GM18861 (cell line): ENCODE data around the gene STEAP1B.
"Not testable (repeated sequence)": the region's sequence is repeated elsewhere in the genome, so short reads cannot be mapped to it uniquely, and the experiment has no call there.

ENCODE experiments used
- ATAC-seq: cut with Tn5 transposase; IDR thresholded peaks from one replicate; pipeline ENCODE4 v1.9.1; 2021; ENCODE audit not compliant: unreplicated experiment

The STEAP1B gene

DNA sequence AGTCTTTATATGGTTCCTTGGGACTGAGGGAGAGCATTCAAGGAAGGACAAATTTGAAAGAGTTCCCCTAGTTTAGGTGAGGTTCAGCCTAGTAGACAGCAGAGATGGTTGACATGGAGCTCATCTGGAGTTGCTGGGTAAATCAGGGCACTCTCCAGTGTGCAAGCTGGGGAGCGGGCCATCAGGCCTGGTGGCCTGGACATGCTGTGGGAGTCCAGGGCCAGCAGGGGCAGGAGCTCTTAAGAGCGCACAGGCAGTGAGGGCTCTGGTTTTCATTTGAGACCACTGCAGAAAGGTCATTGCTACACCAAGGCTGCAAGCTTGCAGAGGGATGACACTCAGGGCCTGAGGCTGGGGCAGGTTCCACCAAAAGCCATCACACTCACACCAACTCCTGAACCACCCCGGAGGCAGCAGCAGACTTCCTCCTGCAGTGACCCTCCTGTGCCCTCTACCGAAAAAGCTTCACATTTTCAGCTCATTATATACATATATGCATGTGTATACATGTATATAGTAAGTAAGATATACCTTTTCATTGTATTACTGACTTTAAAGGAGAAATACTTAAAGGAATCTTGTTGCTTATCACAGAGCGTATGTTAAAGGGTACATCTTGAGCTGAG is 39.5 kb downstream of the STEAP1B start:
- ATAC-seq: no peak

DNA sequence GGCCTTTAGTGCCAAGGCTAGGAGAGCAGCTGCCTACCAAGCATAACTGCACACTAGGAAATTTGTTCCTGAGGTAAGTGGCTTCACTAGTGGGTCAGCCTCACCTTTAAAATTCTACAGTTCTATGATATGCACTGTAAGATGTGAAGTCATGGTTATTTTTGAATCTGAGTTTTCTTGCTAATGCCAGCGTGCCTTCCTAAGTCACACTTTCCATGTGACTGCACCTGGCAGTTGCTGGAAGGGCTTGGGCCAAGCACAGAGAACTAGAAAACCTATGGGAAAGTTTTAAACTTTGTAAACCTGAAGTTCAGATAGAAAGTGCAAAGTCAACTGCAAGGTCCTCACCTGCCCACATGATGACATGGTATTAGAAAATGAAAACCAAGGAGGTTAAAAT is 42.5 kb downstream of the STEAP1B start:
- ATAC-seq: no peak

DNA sequence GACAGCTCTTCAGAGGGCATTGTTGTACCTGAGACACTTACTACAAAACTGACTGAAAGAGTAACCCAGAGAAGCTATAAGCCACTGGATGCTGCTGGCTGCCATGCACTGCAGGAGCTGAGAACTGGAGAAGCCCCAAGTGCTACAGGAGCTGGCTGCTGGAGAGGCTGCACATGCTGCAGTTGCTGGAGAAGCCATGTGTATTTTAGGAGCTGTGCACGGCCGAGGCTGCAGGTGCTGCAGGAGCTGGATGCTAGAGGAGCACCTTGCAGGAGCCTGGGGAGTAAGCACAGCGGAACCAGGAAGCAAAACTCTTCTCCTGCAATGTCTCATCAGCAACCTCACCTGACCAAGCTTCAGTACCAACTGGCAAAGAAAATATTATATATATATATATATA is 45.5 kb downstream of the STEAP1B start:
- ATAC-seq: no peak

DNA sequence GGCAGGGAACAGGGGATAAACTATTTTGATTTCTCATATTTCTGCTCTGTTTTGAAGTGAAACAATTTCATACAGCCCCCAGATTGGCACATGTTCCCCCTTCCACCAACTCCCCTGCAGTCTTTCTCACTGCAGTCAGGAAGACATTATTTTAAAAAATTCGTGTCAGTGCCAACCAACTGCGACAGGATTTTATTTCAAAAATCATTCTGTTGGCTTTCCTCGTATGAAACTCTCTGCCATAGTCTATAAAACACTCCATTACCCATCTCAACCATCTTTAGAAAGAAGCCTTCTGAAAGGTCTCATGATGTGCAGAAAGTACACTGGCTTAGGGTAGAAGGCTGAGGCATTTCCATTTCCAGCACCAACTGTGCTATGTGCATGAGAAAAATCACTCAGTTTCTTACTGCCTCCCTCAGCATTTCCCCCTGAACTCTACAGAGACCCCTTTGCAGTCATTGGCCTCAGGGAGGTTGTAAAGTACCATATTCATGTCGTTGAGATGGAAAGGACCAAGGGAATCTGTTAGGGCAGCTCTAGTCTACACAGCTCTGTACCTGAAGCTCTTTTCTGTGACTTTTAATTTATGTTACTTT is 46.9 kb downstream of the STEAP1B start:
- ATAC-seq: no peak

DNA sequence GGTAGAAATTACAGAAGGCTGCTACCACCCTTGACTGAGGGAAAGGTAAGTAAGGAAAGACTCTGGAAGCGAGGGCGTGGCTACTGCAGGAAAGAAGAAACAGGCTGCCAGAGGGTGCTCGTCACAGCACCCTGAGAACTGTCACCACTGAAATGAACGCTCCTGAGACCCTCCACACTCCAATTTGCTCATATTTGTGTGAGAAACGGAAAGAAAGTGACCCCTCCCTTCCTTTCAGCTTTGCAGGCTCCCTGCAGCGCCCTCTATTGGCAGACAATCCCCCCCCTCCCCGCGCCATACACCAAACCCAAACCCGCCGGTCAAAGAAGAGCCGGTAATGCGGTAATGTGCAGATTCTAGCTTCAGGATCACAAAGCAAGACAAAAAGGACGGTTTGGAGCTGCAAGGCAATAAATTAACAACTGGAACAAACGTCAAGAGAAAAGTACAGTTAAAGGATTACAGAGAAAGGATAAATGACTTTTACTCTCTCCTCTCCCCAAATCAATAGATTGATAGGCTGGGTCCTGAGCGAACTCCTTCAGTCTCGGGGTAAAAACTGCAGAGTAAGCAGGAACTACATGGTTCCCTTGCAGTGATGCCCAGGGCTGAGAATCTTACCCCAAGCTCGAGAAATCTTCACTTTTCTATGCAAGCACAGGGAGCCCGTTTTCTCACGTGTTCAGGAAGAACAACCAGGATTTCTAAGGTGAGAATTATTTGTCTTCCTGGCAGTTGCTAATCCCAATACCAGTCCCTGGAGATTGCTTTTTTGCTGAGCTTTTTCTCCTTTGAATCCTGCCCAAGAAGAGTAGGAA is 47.6 kb downstream of the STEAP1B start:
- ATAC-seq: no peak

DNA sequence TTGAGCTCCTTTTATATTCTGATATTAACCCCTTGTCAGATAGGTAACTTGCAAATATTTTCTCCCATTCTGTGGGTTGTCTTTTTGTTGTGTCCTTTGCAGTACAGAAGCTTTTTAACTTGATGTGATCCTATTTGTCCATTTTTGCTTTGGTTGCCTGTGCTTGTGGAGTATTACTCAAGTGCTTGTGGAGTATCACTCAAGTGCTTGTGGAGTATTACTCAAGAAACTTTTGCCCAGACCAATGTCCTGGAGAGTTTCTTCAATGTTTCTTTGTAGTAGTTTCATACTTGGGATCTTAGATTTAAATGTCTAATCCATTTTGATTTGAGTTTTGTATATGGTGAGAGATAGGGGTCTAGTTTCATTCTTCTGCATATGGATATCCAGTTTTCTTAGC is 50.0 kb downstream of the STEAP1B start:
- not testable (repeated sequence) for ATAC-seq

DNA sequence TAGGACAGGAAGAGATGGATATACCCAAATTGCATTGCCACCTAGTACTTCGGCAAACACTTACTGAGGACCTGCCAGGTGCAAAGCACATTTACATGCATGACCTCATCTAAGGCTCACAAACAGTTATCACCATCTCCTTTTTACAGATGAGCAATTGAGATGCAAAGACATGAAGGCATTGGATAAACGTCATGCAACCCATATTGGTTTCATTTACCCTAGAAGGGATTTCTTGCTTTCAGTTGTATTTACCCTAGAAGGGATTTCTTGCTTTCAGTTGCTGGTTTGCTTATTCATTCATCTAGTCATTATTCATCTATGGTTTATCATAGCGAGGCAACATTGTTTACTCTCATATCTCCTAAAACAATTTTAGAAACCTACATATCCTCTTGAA is 52.2 kb downstream of the STEAP1B start:
- peak; percentile 84 for ATAC-seq

DNA sequence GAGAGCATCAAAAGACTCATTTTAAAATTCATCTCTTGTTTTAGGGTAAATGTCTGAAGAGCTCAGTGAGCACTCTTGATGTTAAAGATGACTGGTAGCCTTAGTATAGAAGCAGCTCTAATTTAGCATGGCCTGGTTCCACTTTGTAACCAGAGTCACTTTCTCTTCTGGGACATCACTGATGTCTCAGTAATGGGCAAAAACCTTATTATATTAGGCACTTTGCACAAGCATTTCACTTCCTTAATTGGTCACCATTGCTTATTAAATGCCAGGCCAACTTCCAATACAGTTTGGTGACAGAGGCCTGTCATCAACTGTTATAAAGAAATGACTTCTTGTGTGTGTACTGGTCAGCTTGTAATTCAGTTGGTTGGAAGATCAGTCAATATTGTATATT is 53.0 kb downstream of the STEAP1B start:
- ATAC-seq: peak; percentile 22

DNA sequence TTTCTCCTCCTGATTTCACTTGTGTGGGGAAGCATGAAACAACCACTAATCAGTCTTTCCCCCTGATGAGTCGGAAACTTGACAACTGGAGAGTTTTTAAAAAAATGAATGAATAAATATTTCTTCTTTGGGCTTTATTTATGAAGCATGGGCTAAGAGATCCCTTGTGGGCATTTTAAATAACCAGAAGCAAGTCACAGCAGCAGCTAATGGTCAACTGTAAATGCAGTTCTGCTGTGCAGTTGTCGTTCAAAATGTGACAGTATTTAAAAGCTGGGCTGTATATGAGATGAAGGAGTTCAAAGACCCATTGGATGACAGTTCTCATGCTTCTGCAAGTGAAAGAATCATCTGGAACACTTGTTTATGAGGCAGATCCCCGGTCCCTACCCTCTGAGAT is 54.1 kb downstream of the STEAP1B start:
- no peak for ATAC-seq

DNA sequence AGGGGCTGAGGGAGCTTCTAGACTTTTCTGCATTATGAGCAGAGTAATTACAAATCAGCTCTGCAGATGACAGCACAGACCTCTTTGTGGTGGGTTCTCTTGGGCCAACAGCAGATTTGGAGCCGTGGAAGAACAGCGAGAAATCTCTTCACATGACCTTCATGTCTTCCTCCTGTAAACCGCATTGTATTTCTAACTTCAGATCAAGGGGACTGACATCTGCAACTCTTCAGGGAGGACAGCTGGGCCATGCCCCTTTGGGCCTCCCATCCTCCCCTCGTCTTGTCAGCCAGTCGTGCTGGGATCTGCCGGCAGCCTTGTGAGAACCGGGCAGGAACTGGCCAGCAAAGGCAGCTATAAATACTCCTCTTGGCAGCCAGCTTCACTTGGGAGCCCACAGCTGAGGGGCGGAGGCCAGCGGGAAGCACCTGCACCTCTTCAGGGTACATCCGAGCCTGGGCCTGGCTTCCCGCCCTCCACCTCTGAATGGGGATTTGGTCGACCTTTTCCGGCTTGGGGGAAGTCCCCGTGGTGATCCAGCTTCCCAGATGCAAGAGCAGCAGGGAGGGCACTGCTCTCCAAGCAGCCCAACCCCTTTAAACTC is 54.7 kb downstream of the STEAP1B start:
- no peak for ATAC-seq

DNA sequence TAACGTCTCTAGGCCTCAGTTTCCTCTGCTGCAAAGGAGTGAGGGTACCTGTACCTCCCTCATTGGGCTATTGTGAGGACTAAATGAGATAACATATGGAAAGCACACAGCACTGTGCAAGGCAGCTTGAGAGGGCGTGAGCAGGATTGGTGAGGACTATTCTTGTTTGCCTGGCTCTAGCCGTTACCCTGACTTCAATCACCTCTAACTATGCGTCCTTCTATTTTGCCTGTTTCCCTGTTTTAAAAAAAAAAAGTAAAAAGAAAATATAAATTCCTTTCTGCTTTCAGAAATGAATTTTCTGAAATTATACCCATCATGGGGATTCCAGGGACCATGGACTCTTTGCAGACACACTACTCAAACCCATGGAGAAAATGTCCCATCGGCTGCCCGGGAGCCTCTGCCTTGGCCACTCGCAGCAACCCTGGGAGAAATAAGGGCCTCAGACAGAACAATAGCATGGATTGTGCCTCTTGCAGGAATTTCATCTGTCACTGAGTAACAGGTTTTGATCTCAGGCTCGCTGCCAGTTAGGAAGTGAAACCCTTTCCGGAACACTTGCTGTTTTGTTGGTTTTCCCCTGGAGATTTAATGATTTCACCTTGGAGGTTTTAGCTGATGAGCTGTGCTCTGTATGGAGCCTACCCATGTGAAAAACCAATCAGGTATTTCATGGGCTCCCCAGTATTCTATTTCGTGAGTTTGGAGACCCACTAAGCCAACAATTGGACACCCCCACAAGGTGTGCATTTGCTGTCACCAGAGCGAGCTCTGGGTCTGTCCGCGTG is 55.6 kb downstream of the STEAP1B start:
- ATAC-seq: no peak

DNA sequence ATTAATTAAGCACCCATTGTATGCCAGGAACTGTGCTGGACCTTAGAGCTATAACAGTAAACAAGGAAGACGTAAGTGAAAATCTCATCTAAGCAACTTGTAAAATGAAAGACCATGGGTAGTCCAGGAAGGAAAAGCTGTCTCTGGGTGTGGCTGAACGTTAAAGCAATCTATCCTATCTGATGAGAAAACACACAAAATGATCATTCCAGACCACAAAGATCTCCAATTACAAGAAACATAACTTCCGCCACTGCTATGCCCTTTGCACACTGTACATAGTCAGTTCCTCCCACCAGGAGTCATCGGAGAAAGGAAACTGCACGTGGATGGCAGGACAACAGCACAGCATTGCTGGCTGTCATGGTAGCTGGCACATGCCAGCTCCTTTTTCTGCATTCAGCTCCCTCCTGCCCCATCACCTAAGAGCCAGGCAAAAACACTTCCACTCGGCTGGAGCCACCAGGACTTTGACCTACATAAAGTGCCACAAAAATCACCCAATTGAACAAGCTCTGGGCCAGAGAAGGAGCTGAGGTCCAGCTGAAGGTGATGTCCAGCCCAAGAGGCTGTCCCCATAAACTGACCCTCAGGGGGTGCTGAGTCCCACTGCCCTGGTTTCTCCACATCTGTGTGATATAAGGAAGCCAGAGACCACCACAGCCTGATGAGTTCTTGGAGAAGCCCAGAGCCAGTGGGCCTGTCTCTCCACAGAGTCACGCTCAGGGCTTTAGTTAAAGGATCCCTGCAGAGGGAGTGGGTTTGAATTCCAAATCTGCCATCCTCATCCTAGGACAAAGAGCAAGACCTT is 56.4 kb downstream of the STEAP1B start:
- no peak for ATAC-seq

DNA sequence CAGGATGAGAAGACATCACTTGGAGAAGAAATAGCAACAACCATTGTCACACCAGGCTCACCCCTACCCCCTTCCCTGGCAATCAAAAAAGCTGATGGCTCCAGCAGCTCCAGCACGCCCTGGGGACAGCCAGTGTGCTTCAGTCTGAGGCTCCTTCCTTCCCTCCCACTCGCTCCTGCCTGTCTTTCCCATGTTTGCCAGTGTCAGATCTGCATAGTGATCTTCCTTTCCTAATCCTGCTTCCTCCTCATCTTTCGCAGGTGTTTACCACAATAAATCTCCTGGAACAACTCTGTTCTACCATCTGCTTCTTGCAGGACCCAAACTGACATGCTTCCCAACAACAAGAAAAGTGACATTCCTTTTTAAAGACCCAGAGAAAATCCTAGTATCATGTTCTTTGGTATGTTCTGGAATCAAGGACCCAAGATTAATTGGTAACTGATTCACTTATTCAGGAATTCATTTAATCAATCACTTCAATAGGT is 57.1 kb downstream of the STEAP1B start:
- ATAC-seq: no peak

DNA sequence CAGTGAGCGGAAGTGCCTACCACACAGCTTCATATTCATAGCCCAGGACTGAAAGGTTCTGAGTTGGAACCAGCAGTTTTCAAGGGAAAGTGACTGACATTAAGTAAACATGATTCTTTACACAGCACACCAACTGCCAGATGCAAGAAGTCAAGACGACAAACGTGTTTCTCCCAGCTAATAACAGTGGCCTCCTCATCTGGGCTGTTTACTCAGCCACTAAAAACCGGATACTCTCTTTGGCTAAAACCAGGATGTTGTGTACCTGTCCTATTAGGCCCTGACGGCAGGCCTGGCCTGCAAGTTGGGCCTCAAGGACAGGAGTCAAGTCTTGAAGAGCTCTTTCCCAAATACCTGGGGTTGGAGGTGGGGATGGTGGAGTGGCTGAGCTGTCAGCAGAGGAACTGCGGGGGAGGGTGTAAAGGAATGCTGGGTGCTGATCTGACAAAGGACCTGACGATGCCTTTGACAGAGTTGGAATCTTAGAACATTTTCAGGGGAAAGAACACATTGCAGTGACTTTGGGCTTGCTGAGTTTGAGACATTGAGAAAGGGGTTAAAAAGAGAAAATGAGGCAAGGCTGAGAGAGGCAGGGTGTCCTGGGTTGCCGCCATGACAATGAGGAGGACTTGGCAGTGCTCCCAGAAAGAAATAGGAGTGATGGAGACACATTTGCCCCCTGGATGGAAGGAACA is 57.7 kb downstream of the STEAP1B start:
- no peak for ATAC-seq

DNA sequence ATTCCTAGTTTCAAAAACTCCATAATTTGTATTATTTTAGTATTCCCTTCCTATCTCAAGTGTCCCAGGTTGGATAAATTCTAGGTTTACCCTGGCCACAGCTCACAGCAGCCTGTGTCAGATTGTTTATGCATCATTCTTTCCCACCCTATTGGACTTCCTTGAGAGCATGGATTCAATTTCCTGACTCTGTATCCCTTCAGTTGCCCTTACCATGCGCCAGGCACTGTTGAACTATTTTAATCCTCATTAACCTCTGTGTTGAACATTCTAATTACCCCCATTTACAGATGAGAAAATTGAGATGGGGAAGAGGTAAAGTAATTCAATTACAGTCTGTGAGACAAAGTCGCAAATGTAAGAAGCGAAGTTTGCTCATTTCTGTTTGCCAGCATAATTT is 58.8 kb downstream of the STEAP1B start:
- no peak for ATAC-seq

DNA sequence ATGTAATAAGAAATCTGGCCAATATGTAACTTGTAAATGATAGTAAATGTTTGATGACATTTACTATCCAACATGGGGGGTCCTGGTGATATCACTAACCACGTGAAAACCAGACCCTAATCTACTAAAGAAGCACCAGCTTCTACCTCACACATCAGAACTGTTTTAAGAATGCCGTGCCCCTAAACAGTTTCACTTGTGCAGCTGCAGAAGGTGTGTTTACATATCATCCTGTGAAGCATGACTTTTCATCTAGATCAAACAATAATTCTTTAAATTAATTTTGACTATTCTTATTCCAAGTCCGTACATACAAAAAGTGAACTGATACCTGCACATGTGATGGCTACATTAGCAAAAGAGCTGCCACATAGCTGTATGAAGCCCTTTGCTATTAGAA is 61.0 kb downstream of the STEAP1B start:
- peak; percentile 52 for ATAC-seq

DNA sequence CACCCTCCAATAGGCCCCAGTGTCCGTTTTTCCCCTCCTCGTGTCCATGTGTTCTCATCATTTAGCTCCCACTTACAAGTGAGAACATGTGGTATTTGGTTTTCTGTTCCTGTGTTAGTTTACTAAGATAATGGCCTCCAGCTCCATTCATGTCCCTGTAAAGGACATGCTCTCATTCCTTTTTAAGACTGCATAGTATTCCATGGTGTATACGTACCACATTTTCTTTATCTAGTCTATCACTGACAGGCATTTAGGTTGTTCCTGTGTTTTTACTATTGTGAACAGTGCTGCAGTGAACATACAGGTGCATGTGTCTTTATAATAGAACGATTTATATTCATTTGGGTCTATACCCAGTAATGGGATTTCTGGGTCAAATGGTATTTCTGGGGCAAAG is 63.4 kb downstream of the STEAP1B start:
- not testable (repeated sequence) for ATAC-seq

DNA sequence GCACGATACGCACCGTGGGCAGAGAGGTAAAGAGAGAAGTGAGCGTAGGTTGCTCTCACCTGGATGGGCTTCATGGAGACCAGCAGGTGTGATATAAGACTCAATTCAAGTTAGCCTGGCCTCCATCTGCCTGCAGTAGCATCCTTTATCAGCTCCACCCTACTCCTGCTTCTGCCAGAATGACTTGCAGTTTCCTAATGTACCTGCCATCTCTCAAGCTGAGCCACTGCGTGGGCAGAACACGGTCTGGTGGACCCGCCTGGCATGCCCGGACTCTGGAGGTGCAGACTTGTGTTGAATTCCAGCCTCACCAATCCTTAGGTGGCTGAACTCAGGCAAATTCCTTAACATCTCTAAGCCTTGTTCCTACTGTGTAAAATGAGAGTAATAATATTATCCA is 64.3 kb downstream of the STEAP1B start:
- ATAC-seq: no peak

DNA sequence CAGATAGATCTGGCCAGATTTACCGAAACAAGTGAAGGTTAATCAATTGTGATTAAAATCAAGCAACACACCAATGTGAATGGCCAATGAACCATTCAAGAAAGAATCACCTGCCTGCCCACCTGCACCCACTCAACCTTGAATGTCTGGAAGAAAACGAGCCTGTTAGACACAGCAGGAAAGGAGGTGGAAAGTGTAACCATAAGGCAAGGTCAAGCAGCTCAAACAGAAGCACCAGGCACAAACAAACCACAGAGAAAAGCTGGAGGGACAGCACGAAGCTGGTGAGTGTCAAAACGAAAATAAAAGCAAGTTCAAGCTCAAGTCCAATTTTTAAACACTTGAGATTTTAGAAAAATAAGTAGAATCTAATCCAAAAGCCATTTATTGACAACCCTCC is 64.9 kb downstream of the STEAP1B start:
- ATAC-seq: peak; percentile 70
